OCI-LY7 (cell line): ENCODE results near the gene ARL6IP5. TPM values are rescaled to one million over a fixed set of nuclear protein-coding genes. Genes with fewer than 3 reads are reported as not detected.

Source experiments
- BruUV-seq: library from RNA; stranded (reverse); fragments of 400-500 nt; replicated peaks from 2 replicates; lab custom pipeline; 2021; lab: Mats Ljungman, UMichigan
- CTCF ChIA-PET: fragments of 300-600 bp; sonication (Branson Sonifier 250); formaldehyde crosslinking; loops from one replicate; lab custom pipeline; 2022; ENCODE audit warnings: antibody characterized with exemption; ENCODE audit not compliant: unreplicated experiment; lab: Charles Lee
- POLR2A ChIA-PET: fragments of 300-600 bp; sonication (Branson Sonifier 250); formaldehyde crosslinking; loops from one replicate; lab custom pipeline; 2022; ENCODE audit warnings: antibody characterized with exemption; lab: Charles Lee
- DNase-seq: peaks from one replicate; pipeline ENCODE4 v3.0.0-alpha.2; 2015; ENCODE audit warnings: low spot score
- H2AFZ ChIP-seq: fragments of 200-600 bp; sonication (generic), shearing (Covaris generic); 2 replicates; pipeline ENCODE4 v1.6.1; 2014; ENCODE audit warnings: mild to moderate bottlenecking, antibody characterized with exemption, low read length, moderate library complexity
- H3K27ac ChIP-seq: fragments of 200-600 bp; sonication (generic); 2 replicates; pipeline ENCODE4 v1.5.1; 2014; ENCODE audit warnings: mixed run types, low read depth, mild to moderate bottlenecking, moderate library complexity, low read length, inconsistent platforms; ENCODE audit not compliant: poor library complexity, severe bottlenecking
- H3K36me3 ChIP-seq: fragments of 200-600 bp; sonication (generic); 2 replicates; pipeline ENCODE4 v1.6.1; 2014; ENCODE audit warnings: mild to moderate bottlenecking, antibody characterized with exemption, low read length, moderate library complexity, mixed read lengths; ENCODE audit not compliant: insufficient read depth
- H3K4me1 ChIP-seq: fragments of 200-600 bp; sonication (generic); 2 replicates; pipeline ENCODE4 v1.5.1; 2014; ENCODE audit warnings: mild to moderate bottlenecking, low read length; ENCODE audit not compliant: insufficient read depth, poor library complexity, severe bottlenecking
- H3K4me2 ChIP-seq: fragments of 200-600 bp; sonication (generic); 2 replicates; pipeline ENCODE4 v1.6.1; 2014; ENCODE audit warnings: mild to moderate bottlenecking, low read length
- H3K4me3 ChIP-seq: fragments of 200-600 bp; sonication (generic); 2 replicates; pipeline ENCODE4 v1.5.1; 2014; ENCODE audit warnings: mild to moderate bottlenecking, low read depth, low read length; ENCODE audit not compliant: poor library complexity, severe bottlenecking
- H3K79me2 ChIP-seq: fragments of 200-600 bp; sonication (generic); 2 replicates; pipeline ENCODE4 v1.6.1; 2016; ENCODE audit warnings: low read depth, mild to moderate bottlenecking, low read length, moderate library complexity, mixed read lengths; ENCODE audit not compliant: insufficient read depth
- H3K9me2 ChIP-seq: fragments of 200-600 bp; sonication (generic); 2 replicates; pipeline ENCODE4 v1.6.1; 2016; ENCODE audit warnings: mild to moderate bottlenecking, low read length, mixed read lengths; ENCODE audit not compliant: insufficient read depth
- H3K9me3 ChIP-seq: fragments of 200-600 bp; sonication (generic); 2 replicates; pipeline ENCODE4 v1.6.1; 2014; ENCODE audit warnings: mild to moderate bottlenecking, mixed run types, low read length, mixed read lengths
- H4K20me1 ChIP-seq: fragments of 200-600 bp; sonication (generic); 2 replicates; pipeline ENCODE4 v1.6.1; 2014; ENCODE audit warnings: mild to moderate bottlenecking, antibody characterized with exemption, low read length, moderate library complexity, mixed read lengths; ENCODE audit not compliant: insufficient read depth
- EZH2phosphoT487 ChIP-seq: fragments of 200-600 bp; sonication (generic); IDR thresholded peaks from 2 replicates; pipeline ENCODE4 v1.6.1; 2018; ENCODE audit warnings: low read depth, borderline replicate concordance, mild to moderate bottlenecking, mixed run types, antibody characterized with exemption, low read length, moderate library complexity, mixed read lengths
- intact Hi-C: fragments of 100-400 bp; cut with micrococcal nuclease; formaldehyde crosslinking; loops from one replicate; pipeline ENCODE4 v1.10.0; 2022; ENCODE audit not compliant: unreplicated experiment
- total RNA-seq, 2 experiments: library from RNA; depleted of rRNA in 1 of 2; stranded (reverse); fragments of >200 nt in 1 of 2; shearing (Covaris generic) in 1 of 2; gene quantifications; 2 replicates each; pipeline ENCODE4 v1.2.3, GENCODE V29; 2014 to 2022
- TF ChIP-seq, protein P1 (sequence below): fragments of 200-600 bp; sonication (generic); conservative IDR thresholded peaks from 2 replicates; pipeline ENCODE4 v1.5.1; 2014; ENCODE audit warnings: mild to moderate bottlenecking, antibody characterized with exemption, low read length, moderate library complexity, mixed read lengths

The ARL6IP5 gene
- total RNA-seq, 2 experiments from 2014 or later = 26.7 to 28.9 TPM

DNA sequence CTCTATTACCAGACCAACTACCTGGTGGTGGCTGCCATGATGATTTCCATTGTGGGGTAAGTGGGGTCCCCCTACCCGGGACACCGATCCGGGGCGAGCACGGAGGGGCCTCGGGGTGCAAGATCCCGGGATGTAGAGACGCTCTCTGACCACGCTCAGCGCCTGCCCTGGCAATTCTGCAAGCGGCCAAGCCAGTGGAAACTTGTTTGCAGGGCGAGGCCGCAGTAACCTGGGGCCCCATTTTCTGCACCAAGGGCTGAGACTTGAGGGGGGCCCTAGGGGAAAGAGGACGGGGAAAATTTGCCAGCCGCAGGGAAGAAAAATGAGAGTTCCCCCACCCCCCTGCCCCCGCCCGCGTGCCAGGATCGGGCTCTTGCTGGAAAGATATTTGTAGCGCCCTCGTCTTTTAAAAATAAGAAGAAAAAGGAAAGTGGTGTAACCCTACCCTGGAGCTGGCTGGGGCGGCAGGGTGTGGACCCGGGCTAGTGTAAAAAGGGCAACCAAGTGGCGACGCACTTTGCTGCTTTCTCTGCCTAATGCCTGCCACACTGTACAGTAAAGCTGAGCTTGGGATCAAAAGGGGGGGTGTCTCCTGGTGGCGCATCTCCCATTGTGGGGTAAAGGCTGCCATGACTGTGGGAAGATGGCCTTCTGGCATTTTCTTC lies 563 bp downstream of the ARL6IP5 start:
- POLR2A ChIA-PET = interaction anchor here (0.6 to 7.5 kb wide), 3 partner anchors 27 to 1421 kb away, joined by 3 to 49 read pairs (median 10); partner anchors contain the start of gene TMF1
- Histone ChIP-seq H3K27ac (peak overlapping the region; percentile 29), H3K9me3 (no peaks in the 10 kb centered on the region), H4K20me1 (no peaks in the 10 kb centered on the region), H3K4me3 (peak overlapping the region; percentile 86), H3K79me2 (peaks cover 21% of the 10 kb centered on the region; the same call in 1 of the 2 replicates), H3K4me1 (peaks cover 71% of the 10 kb centered on the region), H3K4me2 (peak overlapping the region; percentile 85), H2AFZ (peak overlapping the region; percentile 63), H3K36me3 (no peaks in the 10 kb centered on the region), H3K9me2 (no peaks in the 10 kb centered on the region)
- intact Hi-C loops = loop anchor here (2.0 kb wide), 1 partner anchor 72 kb away; the partner anchor contains the start of gene EOGT
- no peak for TF ChIP-seq EZH2phosphoT487
- TF ChIP-seq, protein P1, sequence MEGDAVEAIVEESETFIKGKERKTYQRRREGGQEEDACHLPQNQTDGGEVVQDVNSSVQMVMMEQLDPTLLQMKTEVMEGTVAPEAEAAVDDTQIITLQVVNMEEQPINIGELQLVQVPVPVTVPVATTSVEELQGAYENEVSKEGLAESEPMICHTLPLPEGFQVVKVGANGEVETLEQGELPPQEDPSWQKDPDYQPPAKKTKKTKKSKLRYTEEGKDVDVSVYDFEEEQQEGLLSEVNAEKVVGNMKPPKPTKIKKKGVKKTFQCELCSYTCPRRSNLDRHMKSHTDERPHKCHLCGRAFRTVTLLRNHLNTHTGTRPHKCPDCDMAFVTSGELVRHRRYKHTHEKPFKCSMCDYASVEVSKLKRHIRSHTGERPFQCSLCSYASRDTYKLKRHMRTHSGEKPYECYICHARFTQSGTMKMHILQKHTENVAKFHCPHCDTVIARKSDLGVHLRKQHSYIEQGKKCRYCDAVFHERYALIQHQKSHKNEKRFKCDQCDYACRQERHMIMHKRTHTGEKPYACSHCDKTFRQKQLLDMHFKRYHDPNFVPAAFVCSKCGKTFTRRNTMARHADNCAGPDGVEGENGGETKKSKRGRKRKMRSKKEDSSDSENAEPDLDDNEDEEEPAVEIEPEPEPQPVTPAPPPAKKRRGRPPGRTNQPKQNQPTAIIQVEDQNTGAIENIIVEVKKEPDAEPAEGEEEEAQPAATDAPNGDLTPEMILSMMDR = no peak
- CTCF ChIA-PET = no interaction called here
- TSS peak; percentile 51 for BruUV-seq
- DNase-seq = peak; percentile 16

GRCh38 chr3:69085833-69086722 lies 1.3 kb downstream of the ARL6IP5 start:
- H3K27ac ChIP-seq = no peak overlapping the region
- peaks cover 64% of the 10 kb centered on the region for H3K4me1 ChIP-seq
- H3K4me2 ChIP-seq = peak overlapping the region; percentile 85
- intact Hi-C loops = loop anchor here (2.0 kb wide), 1 partner anchor 73 kb away; the partner anchor contains the start of gene EOGT
- ChIA-PET POLR2A (interaction anchor here (0.6 to 7.5 kb wide), 6 partner anchors 28 to 1422 kb away, joined by 3 to 49 read pairs (median 3); partner anchors contain the start of gene TMF1), CTCF (interaction anchor here (0.7 to 0.8 kb wide), 2 partner anchors 10 to 34 kb away, joined by 3 to 4 read pairs; no protein-coding TSS in a partner anchor)
- H3K4me3 ChIP-seq = peak overlapping the region; percentile 86
- peaks cover 17% of the 10 kb centered on the region; the same call in 1 of the 2 replicates for H3K79me2 ChIP-seq
- DNase-seq = peak; percentile 26
- H3K36me3 ChIP-seq = no peaks in the 10 kb centered on the region
- H4K20me1 ChIP-seq = no peaks in the 10 kb centered on the region
- no peak overlapping the region; the same call in 1 of the 2 replicates for H2AFZ ChIP-seq
- TF ChIP-seq EZH2phosphoT487 = no peak
- TF ChIP-seq, protein P1 = no peak
- H3K9me3 ChIP-seq = no peaks in the 10 kb centered on the region
- no peaks in the 10 kb centered on the region for H3K9me2 ChIP-seq
- no TSS peak for BruUV-seq
